GM12865 (cell line): ENCODE data around the gene CXorf66.

Source experiments
- DNase-seq: peaks from one replicate; pipeline ENCODE4 v3.0.0; 2010; ENCODE audit warnings: low read depth
- H3K4me3 ChIP-seq: 2 replicates; pipeline ENCODE4 v1.5.1; 2011; ENCODE audit warnings: mild to moderate bottlenecking, low read depth, low read length, control low read depth
- CTCF ChIP-seq: IDR thresholded peaks from 2 replicates; pipeline ENCODE4 v1.5.1; 2011; ENCODE audit warnings: low read length, control low read depth, low read depth, inconsistent platforms; ENCODE audit not compliant: insufficient read depth; ENCODE audit errors: missing control alignments

Gene CXorf66

DNA sequence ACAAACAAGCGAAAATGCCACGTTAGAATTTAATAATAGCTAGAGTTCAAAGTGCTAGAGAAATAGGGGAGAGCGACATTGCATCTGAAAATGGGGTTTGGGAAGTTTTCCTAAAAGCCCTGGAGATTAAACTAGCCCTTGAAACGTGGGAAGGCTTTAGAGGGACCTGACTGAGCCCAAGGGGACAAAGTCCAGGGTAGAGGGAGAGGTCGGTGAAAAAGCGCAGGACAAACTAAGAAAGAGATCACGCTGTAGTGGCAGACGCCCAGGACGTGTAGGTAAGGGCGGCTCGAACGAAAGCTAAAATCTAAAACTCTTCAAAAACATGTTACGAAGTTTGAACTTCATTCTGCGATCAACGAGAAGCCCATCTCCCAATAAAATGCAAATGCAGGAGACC, 31.4 kb downstream of the CXorf66 start:
- H3K4me3 ChIP-seq: peak overlapping the region; percentile 66
- no peak for TF ChIP-seq CTCF
- DNase-seq: no peak

GRCh38 chrX:139932901-139933796, 32.2 kb downstream of the CXorf66 start, which contains the start of gene ATP11C:
TSS of gene ATP11C (minus strand) at chrX:139933053. CDS start at chrX:139932042, 1,011 bp downstream.
- no peak for TF ChIP-seq CTCF
- peak; percentile 93 for DNase-seq
- H3K4me3 ChIP-seq: peak within 1 kb of the TSS; percentile 81

GRCh38 chrX:139932073-139932900, 33.0 kb downstream of the CXorf66 start:
- DNase-seq: peak; percentile 54
- TF ChIP-seq CTCF: no peak

GRCh38 chrX:139931646-139932072, 33.7 kb downstream of the CXorf66 start:
- no peak for TF ChIP-seq CTCF
- no peak for DNase-seq
- H3K4me3 ChIP-seq: peak overlapping the region; percentile 81

More at GRCh38 chrX:139932073-139932900, 33.0 kb downstream of the CXorf66 start:
- H3K4me3 ChIP-seq: peak overlapping the region; percentile 81

DNA sequence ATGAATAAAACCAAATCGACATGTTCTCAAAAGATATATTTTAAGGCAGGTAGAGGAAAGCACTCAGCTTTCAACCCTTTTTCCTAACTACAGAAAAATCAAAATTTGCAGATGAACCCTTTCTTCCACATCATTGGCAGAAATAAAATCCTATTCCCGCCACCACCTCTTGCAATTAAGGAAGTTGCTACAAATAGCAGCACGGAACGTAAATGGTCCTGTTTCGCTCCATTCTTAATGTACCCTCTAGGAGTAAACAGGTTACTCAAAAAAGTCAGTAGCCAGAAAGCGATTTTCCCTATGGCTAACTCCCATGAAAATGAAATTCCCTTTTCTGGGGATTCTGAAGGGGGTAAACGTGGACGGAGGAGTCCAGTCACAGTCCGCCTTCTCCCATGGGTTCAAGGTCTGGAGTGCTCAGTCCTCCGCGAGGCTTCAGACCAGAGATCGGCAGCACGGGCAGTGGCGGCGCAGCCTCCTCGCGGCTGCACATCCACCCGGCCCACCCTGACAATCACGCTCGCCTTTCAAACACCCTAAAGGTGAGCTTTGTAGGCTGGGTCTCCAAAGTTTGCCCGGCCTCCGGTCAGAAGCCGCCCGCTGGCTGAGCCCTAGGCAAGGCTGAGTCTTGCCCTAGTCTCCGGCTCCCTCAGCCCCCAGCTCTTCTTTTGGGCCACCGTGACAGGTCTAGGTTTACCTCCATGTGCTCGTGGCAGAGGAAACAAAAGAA, 34.2 kb downstream of the CXorf66 start:
- peak; percentile 44 for DNase-seq
- H3K4me3 ChIP-seq: peak overlapping the region; percentile 81
- TF ChIP-seq CTCF: no peak

DNA sequence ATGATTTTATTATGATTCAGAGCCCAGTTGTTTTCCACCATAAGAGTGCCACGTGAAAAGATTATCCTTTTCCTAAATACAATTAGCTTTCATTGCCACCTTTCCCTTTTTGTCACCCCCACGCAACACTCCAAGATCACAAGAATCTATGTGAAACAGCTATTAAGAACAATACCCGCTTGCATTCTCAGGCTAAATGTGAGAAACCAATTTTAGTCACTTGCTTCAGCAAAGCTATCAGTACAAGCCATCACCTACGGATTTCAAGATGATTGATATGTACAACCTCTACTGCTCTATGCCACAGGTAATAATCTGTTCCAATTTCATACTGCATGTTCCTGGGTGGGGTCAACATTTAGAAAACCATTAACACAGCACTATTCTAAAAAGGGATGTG, 34.9 kb downstream of the CXorf66 start:
- no peak for TF ChIP-seq CTCF
- peak overlapping the region; percentile 81 for H3K4me3 ChIP-seq
- DNase-seq: peak; percentile 37
